Measurements from ENCODE around the gene ING4. TPM values are rescaled to one million over a fixed set of nuclear protein-coding genes. Genes with fewer than 3 reads are reported as not detected.

ING4 gene
- total RNA-seq, 1 donor from 2014 or later, result 110 TPM

DNA sequence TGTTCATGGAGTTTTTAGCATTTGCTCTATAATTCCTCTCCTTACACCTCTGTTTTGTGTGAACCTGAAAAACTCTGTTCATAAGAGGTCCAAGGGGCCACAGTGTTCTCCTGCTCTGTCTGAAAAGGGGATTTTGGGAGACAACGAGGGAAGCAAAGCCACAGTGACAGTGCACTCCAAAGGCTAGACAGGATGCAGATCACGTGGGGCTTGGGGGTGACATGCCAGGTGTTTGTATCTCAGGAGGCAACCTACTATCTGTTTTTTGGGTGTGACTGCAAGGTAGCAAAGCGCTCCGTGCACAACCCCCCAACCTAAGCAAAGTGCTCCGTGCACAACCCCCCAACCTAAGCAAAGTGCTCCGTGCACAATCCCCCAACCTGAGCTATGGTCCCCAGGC lies 50.7 kb downstream of the ING4 start:
- no peak for DNase-seq (ENCODE audit: low spot score, unreplicated experiment)
- TF ChIP-seq CTCF (IDR thresholded peaks at IDR 0.05; ENCODE audit: unreplicated experiment), result no peak
- H3K4me3 Mint-ChIP-seq (ENCODE audit: low read depth), result no peak overlapping the region
- H3K27me3 Mint-ChIP-seq, result no peaks in the 10 kb centered on the region
- peaks cover 24% of the 10 kb centered on the region for H3K4me1 Mint-ChIP-seq (ENCODE audit: low read depth)
- H3K9me3 Mint-ChIP-seq (ENCODE audit: low read depth), result no peaks in the 10 kb centered on the region
- no peak overlapping the region for H3K27ac Mint-ChIP-seq
- no peaks in the 10 kb centered on the region for H3K36me3 Mint-ChIP-seq (ENCODE audit: insufficient read depth)

DNA sequence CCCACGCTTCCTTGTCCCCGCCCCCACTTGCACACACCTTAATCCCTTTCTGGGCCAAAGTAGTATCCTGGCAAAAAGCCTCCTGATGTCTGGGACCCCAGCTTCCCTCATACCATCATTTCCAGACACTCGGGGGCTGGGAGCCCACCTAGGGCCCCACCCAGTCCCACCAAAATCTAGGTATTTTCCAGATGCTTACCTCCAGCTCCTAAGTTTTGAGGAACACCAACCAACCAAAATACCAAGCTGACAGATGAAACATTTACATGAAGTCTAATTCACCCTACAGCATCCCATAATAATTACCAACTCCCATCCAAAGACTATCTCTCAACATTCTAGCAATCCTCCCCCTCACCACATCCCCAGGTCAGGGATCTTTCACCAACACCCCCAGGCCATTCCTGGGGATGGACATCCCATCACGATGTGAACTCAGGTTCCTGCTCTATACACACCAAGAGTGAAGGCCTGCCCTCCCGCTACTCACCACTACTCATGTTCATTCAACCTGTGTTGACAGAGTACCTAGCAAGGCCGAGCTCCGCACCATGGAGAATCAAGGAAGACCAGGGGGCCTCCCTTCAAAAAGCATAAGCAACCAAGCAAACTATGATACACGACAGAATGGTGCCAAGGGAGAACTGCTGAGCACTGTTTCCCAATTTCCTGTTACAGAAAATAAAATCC lies 54.2 kb downstream of the ING4 start:
- Mint-ChIP-seq H3K4me1 (ENCODE audit: low read depth) (peaks cover 39% of the 10 kb centered on the region), H3K9me3 (ENCODE audit: low read depth) (no peaks in the 10 kb centered on the region), H3K27ac (no peak overlapping the region), H3K27me3 (no peaks in the 10 kb centered on the region), H3K36me3 (ENCODE audit: insufficient read depth) (peaks cover 8% of the 10 kb centered on the region), H3K4me3 (ENCODE audit: low read depth) (no peak overlapping the region)
- peak; percentile 8 for TF ChIP-seq CTCF (IDR thresholded peaks at IDR 0.05; ENCODE audit: unreplicated experiment)
- no peak for DNase-seq (ENCODE audit: low spot score, unreplicated experiment)

DNA sequence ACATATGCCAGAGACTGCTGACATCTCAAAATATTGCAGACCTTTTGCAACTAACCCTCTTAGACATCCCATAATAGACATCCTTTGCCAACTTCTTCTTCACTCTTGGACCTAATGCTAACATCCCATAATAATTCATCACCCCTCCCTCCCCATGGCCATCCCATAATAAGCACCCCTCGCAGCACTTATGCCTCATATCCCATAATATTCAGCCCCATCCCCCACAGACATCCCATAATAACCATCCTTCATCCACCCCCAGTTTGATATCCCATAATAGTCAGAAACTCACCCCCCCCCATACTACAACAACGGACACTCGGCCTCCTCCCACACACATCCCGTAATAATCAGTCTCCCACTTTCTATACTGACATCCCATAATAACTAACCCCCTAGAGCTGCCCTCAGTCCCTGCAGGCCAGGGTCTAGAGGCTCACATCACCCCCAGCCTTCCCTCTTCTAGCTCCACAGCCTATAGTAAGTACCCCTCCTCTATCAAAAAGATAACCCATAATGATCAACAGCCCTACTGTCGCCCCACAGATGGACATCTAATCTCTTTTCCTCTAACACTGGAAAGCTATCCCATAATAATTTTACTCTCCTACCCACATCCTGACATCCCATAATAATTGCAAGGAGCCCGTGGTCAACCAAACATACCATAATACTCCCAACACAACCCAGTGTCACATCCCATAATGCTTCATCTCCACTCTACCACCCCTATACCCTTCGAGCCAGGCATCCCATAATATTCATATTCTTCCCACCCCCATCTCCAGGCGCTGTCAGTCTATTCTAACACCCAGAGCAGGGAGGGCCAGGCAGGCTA lies 54.9 kb downstream of the ING4 start:
- Mint-ChIP-seq H3K4me3 (ENCODE audit: low read depth) (no peak overlapping the region), H3K9me3 (ENCODE audit: low read depth) (no peaks in the 10 kb centered on the region), H3K27ac (no peak overlapping the region), H3K27me3 (no peaks in the 10 kb centered on the region), H3K36me3 (ENCODE audit: insufficient read depth) (peaks cover 9% of the 10 kb centered on the region), H3K4me1 (ENCODE audit: low read depth) (peaks cover 41% of the 10 kb centered on the region)
- no peak for DNase-seq (ENCODE audit: low spot score, unreplicated experiment)
- TF ChIP-seq CTCF (IDR thresholded peaks at IDR 0.05; ENCODE audit: unreplicated experiment), result no peak

DNA sequence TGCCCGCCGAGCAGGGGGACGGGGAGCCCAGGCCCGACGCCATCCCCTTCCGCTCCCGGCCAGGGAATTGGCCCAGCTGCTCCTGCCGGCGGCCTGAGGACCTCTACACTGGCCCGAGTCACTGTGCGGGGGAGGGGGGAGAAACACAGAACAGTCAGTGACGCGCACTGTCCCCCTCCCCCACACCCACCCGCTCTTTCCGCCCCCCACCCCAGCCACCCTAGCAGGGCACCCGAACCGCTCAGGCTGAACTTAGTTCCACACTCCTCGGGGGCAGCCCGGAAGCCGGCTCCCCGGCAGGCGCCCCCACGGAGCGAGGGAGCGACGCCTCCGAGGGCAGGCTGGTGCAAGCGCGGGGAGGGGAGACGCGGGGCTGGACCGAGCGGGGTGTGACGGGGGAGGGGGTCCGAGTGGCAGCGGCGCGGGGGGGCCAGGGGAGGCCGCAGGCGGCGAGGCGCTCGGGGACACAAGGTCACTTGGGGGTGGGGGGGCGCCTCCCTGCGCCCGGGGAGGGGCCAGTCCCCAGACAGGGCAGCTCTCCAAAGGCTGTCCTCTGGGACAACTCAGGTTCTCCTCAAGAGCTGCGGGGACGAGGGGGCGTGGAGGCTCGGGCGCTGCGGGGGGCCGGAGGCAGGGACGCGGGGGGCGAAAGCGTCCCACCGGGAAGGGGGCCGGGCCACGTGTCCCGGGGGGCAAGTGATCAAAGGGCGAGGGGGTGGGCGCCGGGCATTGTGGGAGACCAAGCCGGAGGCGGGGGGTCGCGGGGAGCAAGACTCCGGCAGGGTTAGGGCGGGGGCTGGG lies 56.4 kb downstream of the ING4 start:
- Mint-ChIP-seq H3K27me3 (no peaks in the 10 kb centered on the region), H3K4me1 (ENCODE audit: low read depth) (peaks cover 30% of the 10 kb centered on the region), H3K4me3 (ENCODE audit: low read depth) (no peak overlapping the region), H3K9me3 (ENCODE audit: low read depth) (no peaks in the 10 kb centered on the region), H3K36me3 (ENCODE audit: insufficient read depth) (peaks cover 16% of the 10 kb centered on the region), H3K27ac (no peak overlapping the region)
- no peak for TF ChIP-seq CTCF (IDR thresholded peaks at IDR 0.05; ENCODE audit: unreplicated experiment)
- DNase-seq (ENCODE audit: low spot score, unreplicated experiment), result peak; percentile 58

Data from progenitor cell of endocrine pancreas (in vitro differentiated cells).